HFF-Myc (cell line): ENCODE measurements around the gene TMEM89.

ENCODE experiments used
- DNase-seq: peaks from one replicate; pipeline ENCODE4 v3.0.0-alpha.2; 2011; ENCODE audit warnings: low read depth; ENCODE audit errors: extremely low read depth
- H3K4me3 ChIP-seq: replicated peaks from 2 replicates; pipeline ENCODE4 v1.5.1; 2011; ENCODE audit warnings: low read depth, mild to moderate bottlenecking, control low read depth, low read length
- TF ChIP-seq, protein P1 (sequence below): IDR thresholded peaks from 2 replicates; pipeline ENCODE4 v1.5.1; 2012; ENCODE audit warnings: mild to moderate bottlenecking, low read depth, low read length, control low read depth; ENCODE audit errors: missing control alignments

Gene TMEM89

GRCh38 chr3:48661501-48662144, 40.1 kb upstream of the TMEM89 start:
- peak overlapping the region; percentile 32 for H3K4me3 ChIP-seq
- DNase-seq: no peak
- TF ChIP-seq, protein P1, sequence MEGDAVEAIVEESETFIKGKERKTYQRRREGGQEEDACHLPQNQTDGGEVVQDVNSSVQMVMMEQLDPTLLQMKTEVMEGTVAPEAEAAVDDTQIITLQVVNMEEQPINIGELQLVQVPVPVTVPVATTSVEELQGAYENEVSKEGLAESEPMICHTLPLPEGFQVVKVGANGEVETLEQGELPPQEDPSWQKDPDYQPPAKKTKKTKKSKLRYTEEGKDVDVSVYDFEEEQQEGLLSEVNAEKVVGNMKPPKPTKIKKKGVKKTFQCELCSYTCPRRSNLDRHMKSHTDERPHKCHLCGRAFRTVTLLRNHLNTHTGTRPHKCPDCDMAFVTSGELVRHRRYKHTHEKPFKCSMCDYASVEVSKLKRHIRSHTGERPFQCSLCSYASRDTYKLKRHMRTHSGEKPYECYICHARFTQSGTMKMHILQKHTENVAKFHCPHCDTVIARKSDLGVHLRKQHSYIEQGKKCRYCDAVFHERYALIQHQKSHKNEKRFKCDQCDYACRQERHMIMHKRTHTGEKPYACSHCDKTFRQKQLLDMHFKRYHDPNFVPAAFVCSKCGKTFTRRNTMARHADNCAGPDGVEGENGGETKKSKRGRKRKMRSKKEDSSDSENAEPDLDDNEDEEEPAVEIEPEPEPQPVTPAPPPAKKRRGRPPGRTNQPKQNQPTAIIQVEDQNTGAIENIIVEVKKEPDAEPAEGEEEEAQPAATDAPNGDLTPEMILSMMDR: no peak

- no peak for DNase-seq
- no peak overlapping the region for H3K4me3 ChIP-seq
- TF ChIP-seq, protein P1: no peak
Measured at GRCh38 chr3:48660800-48661400, 39.3 kb upstream of the TMEM89 start.

- H3K4me3 ChIP-seq: peak overlapping the region; percentile 31; the same call in 1 of the 2 replicates
- DNase-seq: no peak
- TF ChIP-seq, protein P1: no peak
Measured at GRCh38 chr3:48656841-48657281, 35.3 kb upstream of the TMEM89 start.

- no peak for DNase-seq
- TF ChIP-seq, protein P1: peak; percentile 57
- peak overlapping the region; percentile 31 for H3K4me3 ChIP-seq
Measured at GRCh38 chr3:48656061-48656840, 34.7 kb upstream of the TMEM89 start.

- TF ChIP-seq, protein P1: no peak
- no peak overlapping the region for H3K4me3 ChIP-seq
- DNase-seq: no peak
Measured at GRCh38 chr3:48655606-48656005, 34.0 kb upstream of the TMEM89 start.

- no peak overlapping the region for H3K4me3 ChIP-seq
- TF ChIP-seq, protein P1: no peak
- DNase-seq: no peak
Measured at GRCh38 chr3:48655063-48655462, 33.5 kb upstream of the TMEM89 start.
